ENCODE data around the gene TAF4. TPM values are rescaled to one million over a fixed set of nuclear protein-coding genes. Genes with fewer than 3 reads are reported as not detected.

Gene TAF4
- total RNA-seq, 1 experiment from 2014 or later = 94.9 TPM

DNA sequence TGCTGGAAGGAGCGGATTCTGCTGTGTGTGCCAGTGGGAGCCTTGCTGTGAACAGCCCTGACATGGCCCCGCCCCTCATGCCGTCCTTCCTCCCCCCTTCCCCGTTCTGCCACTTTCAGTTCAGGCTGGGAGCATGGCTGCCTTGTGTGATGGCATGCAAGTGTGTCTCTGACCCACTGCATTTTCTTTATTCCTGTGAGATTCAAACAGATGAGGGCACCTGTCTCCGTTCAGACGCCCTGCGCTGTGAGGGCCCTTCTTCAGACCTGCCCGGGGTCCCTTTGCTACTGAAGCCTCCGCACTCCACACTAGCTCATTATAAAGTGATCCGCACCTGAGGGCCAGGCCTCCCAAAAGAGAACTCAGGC, 88.3 kb downstream of the TAF4 start:
- H3K4me1 ChIP-seq = no peaks in the 10 kb centered on the region
- BruUV-seq (replicated peaks) = no TSS peak
- Mint-ChIP-seq H3K27ac (ENCODE audit: unreplicated experiment) (peak overlapping the region; percentile 43), H3K4me1 (ENCODE audit: low read depth, unreplicated experiment) (no peaks in the 10 kb centered on the region), H3K36me3 (ENCODE audit: insufficient read depth, unreplicated experiment) (peaks cover 63% of the 10 kb centered on the region), H3K4me3 (ENCODE audit: unreplicated experiment) (no peak overlapping the region), H3K9me3 (ENCODE audit: unreplicated experiment) (no peaks in the 10 kb centered on the region), H3K27me3 (ENCODE audit: insufficient read depth, unreplicated experiment) (no peaks in the 10 kb centered on the region)
- H3K27me3 ChIP-seq (replicated peaks; ENCODE audit: control insufficient read depth, insufficient read depth, low read length) = no peaks in the 10 kb centered on the region
- no peaks in the 10 kb centered on the region for H3K9me3 ChIP-seq
- H3K4me3 ChIP-seq (ENCODE audit: low read depth, low read length) = no peak overlapping the region
- peaks cover 4% of the 10 kb centered on the region; the same call in 1 of the 2 replicates for H3K36me3 ChIP-seq (ENCODE audit: control insufficient read depth, insufficient read depth, low read length)
- no peak for DNase-seq
- ChIA-PET CTCF (no interaction called here), POLR2A (no interaction called here)
- TF ChIP-seq, protein P1, sequence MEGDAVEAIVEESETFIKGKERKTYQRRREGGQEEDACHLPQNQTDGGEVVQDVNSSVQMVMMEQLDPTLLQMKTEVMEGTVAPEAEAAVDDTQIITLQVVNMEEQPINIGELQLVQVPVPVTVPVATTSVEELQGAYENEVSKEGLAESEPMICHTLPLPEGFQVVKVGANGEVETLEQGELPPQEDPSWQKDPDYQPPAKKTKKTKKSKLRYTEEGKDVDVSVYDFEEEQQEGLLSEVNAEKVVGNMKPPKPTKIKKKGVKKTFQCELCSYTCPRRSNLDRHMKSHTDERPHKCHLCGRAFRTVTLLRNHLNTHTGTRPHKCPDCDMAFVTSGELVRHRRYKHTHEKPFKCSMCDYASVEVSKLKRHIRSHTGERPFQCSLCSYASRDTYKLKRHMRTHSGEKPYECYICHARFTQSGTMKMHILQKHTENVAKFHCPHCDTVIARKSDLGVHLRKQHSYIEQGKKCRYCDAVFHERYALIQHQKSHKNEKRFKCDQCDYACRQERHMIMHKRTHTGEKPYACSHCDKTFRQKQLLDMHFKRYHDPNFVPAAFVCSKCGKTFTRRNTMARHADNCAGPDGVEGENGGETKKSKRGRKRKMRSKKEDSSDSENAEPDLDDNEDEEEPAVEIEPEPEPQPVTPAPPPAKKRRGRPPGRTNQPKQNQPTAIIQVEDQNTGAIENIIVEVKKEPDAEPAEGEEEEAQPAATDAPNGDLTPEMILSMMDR (IDR thresholded peaks at IDR 0.05; ENCODE audit: insufficient read depth in 1 of 2, low read depth in 1 of 2, low read length in 1 of 2, severe bottlenecking in 1 of 2, unreplicated experiment in 1 of 2) = no peak
- intact Hi-C loops (cut with micrococcal nuclease; ENCODE audit: unreplicated experiment) = no loop called here

- no TSS peak for BruUV-seq (replicated peaks)
- H3K27me3 Mint-ChIP-seq (ENCODE audit: insufficient read depth, unreplicated experiment) = no peaks in the 10 kb centered on the region
- no peak for DNase-seq
- intact Hi-C loops (cut with micrococcal nuclease; ENCODE audit: unreplicated experiment) = no loop called here
- ChIA-PET POLR2A (no interaction called here), CTCF (interaction anchor here (0.5 kb wide), 1 partner anchor 298 kb away, joined by 3 read pairs; no protein-coding TSS in a partner anchor)
- Histone ChIP-seq H3K4me3 (ENCODE audit: low read depth, low read length) (no peak overlapping the region), H3K9me3 (no peaks in the 10 kb centered on the region), H3K27me3 (replicated peaks; ENCODE audit: control insufficient read depth, insufficient read depth, low read length) (no peaks in the 10 kb centered on the region), H3K4me1 (no peaks in the 10 kb centered on the region), H3K36me3 (ENCODE audit: control insufficient read depth, insufficient read depth, low read length) (peaks cover 4% of the 10 kb centered on the region; the same call in 1 of the 2 replicates)
- H3K36me3 Mint-ChIP-seq (ENCODE audit: insufficient read depth, unreplicated experiment) = peaks cover 63% of the 10 kb centered on the region
- H3K27ac Mint-ChIP-seq (ENCODE audit: unreplicated experiment) = peak overlapping the region; percentile 43
- H3K4me1 Mint-ChIP-seq (ENCODE audit: low read depth, unreplicated experiment) = no peaks in the 10 kb centered on the region
- H3K4me3 Mint-ChIP-seq (ENCODE audit: unreplicated experiment) = no peak overlapping the region
- H3K9me3 Mint-ChIP-seq (ENCODE audit: unreplicated experiment) = no peaks in the 10 kb centered on the region
- TF ChIP-seq, protein P1 (IDR thresholded peaks at IDR 0.05; ENCODE audit: insufficient read depth in 1 of 2, low read depth in 1 of 2, low read length in 1 of 2, severe bottlenecking in 1 of 2, unreplicated experiment in 1 of 2) = no peak
These were observed 88.8 kb downstream of the TAF4 start for GRCh38 chr20:61976644-61977418.

- Histone ChIP-seq H3K4me3 (ENCODE audit: low read depth, low read length) (no peak overlapping the region), H3K4me1 (no peaks in the 10 kb centered on the region), H3K36me3 (ENCODE audit: control insufficient read depth, insufficient read depth, low read length) (peaks cover 4% of the 10 kb centered on the region; the same call in 1 of the 2 replicates), H3K27me3 (replicated peaks; ENCODE audit: control insufficient read depth, insufficient read depth, low read length) (no peaks in the 10 kb centered on the region), H3K9me3 (no peaks in the 10 kb centered on the region)
- ChIA-PET POLR2A (no interaction called here), CTCF (interaction anchor here (0.5 kb wide), 1 partner anchor 298 kb away, joined by 3 read pairs; no protein-coding TSS in a partner anchor)
- Mint-ChIP-seq H3K4me1 (ENCODE audit: low read depth, unreplicated experiment) (no peaks in the 10 kb centered on the region), H3K27me3 (ENCODE audit: insufficient read depth, unreplicated experiment) (no peaks in the 10 kb centered on the region), H3K27ac (ENCODE audit: unreplicated experiment) (no peak overlapping the region), H3K36me3 (ENCODE audit: insufficient read depth, unreplicated experiment) (peaks cover 63% of the 10 kb centered on the region), H3K9me3 (ENCODE audit: unreplicated experiment) (no peaks in the 10 kb centered on the region), H3K4me3 (ENCODE audit: unreplicated experiment) (no peak overlapping the region)
- no TSS peak for BruUV-seq (replicated peaks)
- no peak for DNase-seq
- intact Hi-C loops (cut with micrococcal nuclease; ENCODE audit: unreplicated experiment) = no loop called here
- TF ChIP-seq, protein P1 (IDR thresholded peaks at IDR 0.05; ENCODE audit: insufficient read depth in 1 of 2, low read depth in 1 of 2, low read length in 1 of 2, severe bottlenecking in 1 of 2, unreplicated experiment in 1 of 2) = no peak
These were observed 89.4 kb downstream of the TAF4 start for GRCh38 chr20:61976263-61976643.
